Endothelial cell of umbilical vein (primary cell): Measurements from ENCODE around the gene IFT52. TPM values are rescaled to one million over a fixed set of nuclear protein-coding genes. Genes with fewer than 3 reads are reported as not detected.
"Not testable (repeated sequence)": the region's sequence is repeated elsewhere in the genome, so short reads cannot be mapped to it uniquely, and the experiment has no call there.

Source experiments
- BruUV-seq: library from RNA; stranded (reverse); fragments of 400-500 nt; replicated peaks from 2 replicates; lab custom pipeline; 2021; lab: Mats Ljungman, UMichigan
- CTCF ChIA-PET: fragments of 300-600, 350-600 bp; sonication (Branson Sonifier 250); formaldehyde crosslinking; loops from one replicate; lab custom pipeline; 2021; ENCODE audit warnings: antibody characterized with exemption, inconsistent platforms; lab: Charles Lee
- POLR2A ChIA-PET: fragments of 300-600, 350-600 bp; sonication (Branson Sonifier 250); formaldehyde crosslinking; loops from one replicate; lab custom pipeline; 2021; ENCODE audit warnings: antibody characterized with exemption, inconsistent platforms; lab: Charles Lee
- DNase-seq: peaks from one replicate; pipeline ENCODE4 v3.0.0-alpha.2; 2011; ENCODE audit warnings: low read depth, low spot score
- FAIRE-seq: peaks from 2 replicates; lab custom pipeline; 2011; peaks lifted over from hg19 to GRCh38; lab: Jason Lieb, UNC
- H2AFZ ChIP-seq: 2 replicates; pipeline ENCODE4 v1.6.0; 2012; ENCODE audit warnings: low read depth, low read length, control low read depth, inconsistent platforms
- H3K27ac ChIP-seq: 2 replicates; pipeline ENCODE4 v1.5.1; 2011; ENCODE audit warnings: low read depth, mild to moderate bottlenecking, control low read depth, low read length, moderate library complexity; ENCODE audit not compliant: insufficient read depth
- H3K27me3 ChIP-seq, 2 experiments: 2 replicates each; pipeline versions ENCODE4 v1.6.0 to v1.6.1; 2011; ENCODE audit warnings: low read length in 2 of 2, mixed read lengths in 1 of 2; ENCODE audit not compliant: control insufficient read depth in 2 of 2, insufficient read depth in 2 of 2
- H3K36me3 ChIP-seq, 2 experiments: 2 replicates in 1 of 2; 3 replicates in 1 of 2; pipeline ENCODE4 v1.5.1; 2011; ENCODE audit warnings: low read length in 2 of 2, mild to moderate bottlenecking in 1 of 2, moderate library complexity in 1 of 2; ENCODE audit not compliant: control insufficient read depth in 2 of 2, insufficient read depth in 2 of 2; ENCODE audit errors: extremely low read depth in 1 of 2
- H3K4me1 ChIP-seq: 3 replicates; pipeline ENCODE4 v1.5.1; 2011; ENCODE audit warnings: mild to moderate bottlenecking, low read length; ENCODE audit not compliant: control insufficient read depth, insufficient read depth; ENCODE audit errors: extremely low read depth
- H3K4me2 ChIP-seq: 2 replicates; pipeline ENCODE4 v1.6.1; 2011; ENCODE audit warnings: low read length, control low read depth, mixed read lengths; ENCODE audit not compliant: insufficient read depth
- H3K4me3 ChIP-seq, 3 experiments: fragments of 200-600 bp in 1 of 3; sonication (generic), shearing (Covaris generic) in 1 of 3; replicated peaks in 1 of 3; 2 replicates each; pipeline ENCODE4 v1.5.1; 2011 to 2016; ENCODE audit warnings: control low read depth in 3 of 3, low read length in 3 of 3, mild to moderate bottlenecking in 2 of 3, inconsistent platforms in 1 of 3, low read depth in 1 of 3, moderate library complexity in 1 of 3; ENCODE audit not compliant: insufficient read depth in 1 of 3
- H3K79me2 ChIP-seq: 2 replicates; pipeline ENCODE4 v1.6.0; 2012; ENCODE audit warnings: low read length, inconsistent platforms; ENCODE audit not compliant: control insufficient read depth, insufficient read depth
- H3K9ac ChIP-seq: replicated peaks from 2 replicates; pipeline ENCODE3; 2011; ENCODE audit warnings: low read length, control low read depth; ENCODE audit not compliant: insufficient read depth; ENCODE audit errors: extremely low read depth
- H3K9me1 ChIP-seq: replicated peaks from 3 replicates; pipeline ENCODE4 v1.6.0; 2011; ENCODE audit warnings: mild to moderate bottlenecking, low read length; ENCODE audit not compliant: control insufficient read depth, insufficient read depth; ENCODE audit errors: extremely low read depth
- H3K9me3 ChIP-seq: replicated peaks from 2 replicates; pipeline ENCODE4 v1.5.1; 2012; ENCODE audit warnings: low read length, inconsistent platforms; ENCODE audit not compliant: control insufficient read depth, insufficient read depth
- H4K20me1 ChIP-seq: replicated peaks from 2 replicates; pipeline ENCODE3; 2011; ENCODE audit warnings: mild to moderate bottlenecking, low read length; ENCODE audit not compliant: control insufficient read depth, insufficient read depth; ENCODE audit errors: extremely low read depth
- FOS ChIP-seq: IDR thresholded peaks from 2 replicates; pipeline ENCODE4 v1.6.1; 2011; ENCODE audit warnings: mild to moderate bottlenecking, low read length, moderate library complexity, borderline replicate concordance; ENCODE audit not compliant: insufficient read depth
- MAX ChIP-seq: IDR thresholded peaks from 2 replicates; pipeline ENCODE4 v1.6.1; 2011; ENCODE audit not compliant: insufficient read depth, insufficient read length
- MYC ChIP-seq: IDR thresholded peaks from one replicate; pipeline ENCODE4 v1.6.1; 2011; ENCODE audit warnings: mild to moderate bottlenecking, low read depth, low read length
- POLR2A ChIP-seq: IDR thresholded peaks from 2 replicates; pipeline ENCODE4 v1.6.1; 2012; ENCODE audit warnings: low read depth, mild to moderate bottlenecking, control low read depth, low read length
- dilution Hi-C: fragments of 300-500 bp; cut with MboI; formaldehyde crosslinking; loops from one replicate; pipeline ENCODE4 v1.15.0; 2019; ENCODE audit warnings: low sequenced_read_pairs; ENCODE audit not compliant: extremely low pct_ligation_motif_present
- intact Hi-C: fragments of 100-400 bp; cut with micrococcal nuclease; formaldehyde crosslinking; loops from one replicate; pipeline ENCODE4 v1.10.0; 2022
- polyA plus RNA-seq, 4 experiments: library from polyadenylated mRNA; depleted of rRNA in 3 of 4; stranded (reverse) in 3 of 4; unstranded in 1 of 4; fragments of >200 nt; gene quantifications; 2 replicates each; pipeline versions ENCODE4 v1.2.1 to v1.2.3, GENCODE V29; 2011 to 2012; ENCODE audit warnings: missing spikeins in 1 of 4
- total RNA-seq: library from RNA; stranded (reverse); gene quantifications from 2 replicates; pipeline ENCODE4 v1.2.3, GENCODE V29; 2021

Gene IFT52
- total and polyA plus RNA-seq, 2 donors (not counting 3 experiments of a cell fraction or from before 2014, with no cell fraction given), result 30.0 to 33.4 TPM

DNA sequence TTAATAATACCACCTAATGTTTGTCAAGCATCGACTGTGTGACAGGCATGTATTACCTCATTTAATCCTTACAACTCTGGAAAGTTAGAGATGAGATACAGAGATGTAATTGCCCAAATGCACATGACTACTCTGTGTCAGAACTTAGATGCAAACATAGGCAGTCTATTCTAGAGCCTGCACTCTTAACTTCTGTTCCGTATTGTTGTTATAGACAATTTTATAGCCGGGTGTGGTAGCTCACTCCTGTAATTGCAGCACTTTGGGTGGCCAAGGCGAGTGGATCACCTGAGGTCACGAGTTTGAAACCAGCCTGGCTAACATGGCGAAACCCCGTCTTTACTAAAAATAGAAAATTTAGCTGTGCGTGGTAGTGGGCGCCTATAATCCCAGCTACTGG lies 15.0 kb downstream of the IFT52 start:
- no peaks in the 10 kb centered on the region for H3K9me3 ChIP-seq
- H3K4me3 ChIP-seq, result no peak overlapping the region
- H3K9me1 ChIP-seq, result no peaks in the 10 kb centered on the region
- dilution Hi-C loops, result no loop called here
- H3K4me2 ChIP-seq, result no peak overlapping the region
- CTCF ChIA-PET, result interaction anchor here (1.0 to 1.5 kb wide), 2 partner anchors 67 to 157 kb away, joined by 3 to 4 read pairs; no protein-coding TSS in a partner anchor
- peaks cover 4 to 8% of the 10 kb centered on the region in 2 experiments for H3K36me3 ChIP-seq
- no peak overlapping the region for H3K27ac ChIP-seq
- no peaks in the 10 kb centered on the region for H4K20me1 ChIP-seq
- FAIRE-seq (no peak), DNase-seq (no peak)
- intact Hi-C loops, result no loop called here
- no peaks in the 10 kb centered on the region for H3K27me3 ChIP-seq
- no peaks in the 10 kb centered on the region for H3K79me2 ChIP-seq
- POLR2A ChIA-PET, result no interaction called here
- H3K9ac ChIP-seq, result no peak overlapping the region
- H2AFZ ChIP-seq, result no peak overlapping the region
- TF ChIP-seq MYC (no peak), MAX (no peak), FOS (no peak), POLR2A (no peak)
- H3K4me1 ChIP-seq, result no peaks in the 10 kb centered on the region
- no TSS peak for BruUV-seq

DNA sequence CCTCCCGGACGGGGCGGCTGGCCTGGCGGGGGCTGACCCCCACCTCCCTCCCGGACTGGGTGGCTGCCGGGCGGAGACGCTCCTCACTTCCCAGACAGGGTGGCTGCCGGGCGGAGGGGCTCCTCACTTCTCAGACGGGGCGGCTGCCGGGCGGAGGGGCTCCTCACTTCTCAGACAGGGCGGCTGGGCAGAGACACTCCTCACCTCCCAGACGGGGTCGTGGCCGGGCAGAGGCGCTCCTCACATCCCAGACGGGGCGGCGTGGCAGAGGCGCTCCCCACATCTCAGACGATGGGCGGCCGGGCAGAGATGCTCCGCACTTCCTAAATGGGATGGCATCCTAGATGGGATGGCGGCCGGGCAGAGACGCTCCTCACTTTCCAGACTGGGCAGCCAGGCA lies 16.5 kb downstream of the IFT52 start:
- H3K79me2 ChIP-seq, dilution Hi-C loops, H2AFZ ChIP-seq, H3K4me2 ChIP-seq, H3K9ac ChIP-seq, CTCF ChIA-PET, DNase-seq, H3K36me3 ChIP-seq, intact Hi-C loops, H3K27me3 ChIP-seq, H3K4me3 ChIP-seq, POLR2A ChIA-PET, H3K27ac ChIP-seq, FAIRE-seq, H3K4me1 ChIP-seq, H4K20me1 ChIP-seq, H3K9me1 ChIP-seq, BruUV-seq, H3K9me3 ChIP-seq: not testable (repeated sequence)
